Measurements from ENCODE around the gene CTH.

DNA sequence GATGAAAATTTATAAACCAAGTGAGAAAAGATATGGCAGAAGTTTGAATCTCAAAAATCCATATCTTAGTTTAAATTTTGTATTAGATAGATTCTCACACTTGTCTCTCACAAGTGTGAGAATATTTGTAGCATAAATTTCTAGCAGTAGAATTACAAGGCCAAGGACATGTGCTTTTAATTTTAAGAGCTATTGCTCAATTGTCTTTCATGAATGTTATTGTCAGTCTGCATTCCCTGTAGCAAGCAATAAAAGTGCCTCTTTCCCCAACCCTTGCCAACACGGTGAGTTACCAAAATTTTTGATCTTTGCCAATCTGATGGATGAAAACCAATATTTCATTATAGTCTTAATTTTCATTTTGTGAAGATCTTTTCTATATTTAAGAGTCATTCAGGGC lies 64.0 kb downstream of the CTH start:
- TF ChIP-seq, protein P1, sequence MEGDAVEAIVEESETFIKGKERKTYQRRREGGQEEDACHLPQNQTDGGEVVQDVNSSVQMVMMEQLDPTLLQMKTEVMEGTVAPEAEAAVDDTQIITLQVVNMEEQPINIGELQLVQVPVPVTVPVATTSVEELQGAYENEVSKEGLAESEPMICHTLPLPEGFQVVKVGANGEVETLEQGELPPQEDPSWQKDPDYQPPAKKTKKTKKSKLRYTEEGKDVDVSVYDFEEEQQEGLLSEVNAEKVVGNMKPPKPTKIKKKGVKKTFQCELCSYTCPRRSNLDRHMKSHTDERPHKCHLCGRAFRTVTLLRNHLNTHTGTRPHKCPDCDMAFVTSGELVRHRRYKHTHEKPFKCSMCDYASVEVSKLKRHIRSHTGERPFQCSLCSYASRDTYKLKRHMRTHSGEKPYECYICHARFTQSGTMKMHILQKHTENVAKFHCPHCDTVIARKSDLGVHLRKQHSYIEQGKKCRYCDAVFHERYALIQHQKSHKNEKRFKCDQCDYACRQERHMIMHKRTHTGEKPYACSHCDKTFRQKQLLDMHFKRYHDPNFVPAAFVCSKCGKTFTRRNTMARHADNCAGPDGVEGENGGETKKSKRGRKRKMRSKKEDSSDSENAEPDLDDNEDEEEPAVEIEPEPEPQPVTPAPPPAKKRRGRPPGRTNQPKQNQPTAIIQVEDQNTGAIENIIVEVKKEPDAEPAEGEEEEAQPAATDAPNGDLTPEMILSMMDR (IDR thresholded peaks at IDR 0.05): no peak
- no peak for TF ChIP-seq POLR2A (IDR thresholded peaks at IDR 0.05)
